ENCODE data around the gene JSRP1. TPM values are rescaled to one million over a fixed set of nuclear protein-coding genes. Genes with fewer than 3 reads are reported as not detected.

The JSRP1 gene
- total and polyA plus RNA-seq, 7 donors: 0.36 to 1.6 (median 1.0) TPM; not detected in 4

GRCh38 chr19:2210987-2211740 is 45.1 kb downstream of the JSRP1 start:
- no peak for TF ChIP-seq CTCF (IDR thresholded peaks at IDR 0.05)
- no peak for TF ChIP-seq POLR2A (IDR thresholded peaks at IDR 0.05)
- no peak for TF ChIP-seq EP300 (IDR thresholded peaks at IDR 0.05)
- TF ChIP-seq POLR2AphosphoS5 (IDR thresholded peaks at IDR 0.05): no peak
- intact Hi-C loops (cut with DNase I): no loop called here
- peaks cover 35 to 78% (median 55%) of the 10 kb centered on the region in 4 donors for H3K36me3 ChIP-seq
- no peaks in the 10 kb centered on the region for H3K27me3 ChIP-seq
- DNase-seq: no peak
- no peak overlapping the region for H3K4me3 ChIP-seq
- H3K4me1 ChIP-seq: peaks cover 0 to 14% (median 12%) of the 10 kb centered on the region in 4 donors
- no peaks in the 10 kb centered on the region for H3K9me3 ChIP-seq
- no peak overlapping the region for H3K27ac ChIP-seq
- 93 to 96% methylated on average over 33 of the region's 33 CpGs for WGBS, 2 donors

- intact Hi-C loops (cut with DNase I): no loop called here
- WGBS, 2 donors: 87 to 92% methylated on average over 21 of the region's 21 CpGs
- no peak for TF ChIP-seq POLR2A (IDR thresholded peaks at IDR 0.05)
- TF ChIP-seq CTCF (IDR thresholded peaks at IDR 0.05): no peak
- no peak for TF ChIP-seq POLR2AphosphoS5 (IDR thresholded peaks at IDR 0.05)
- TF ChIP-seq EP300 (IDR thresholded peaks at IDR 0.05): no peak
- no peak for DNase-seq
- no peaks in the 10 kb centered on the region for H3K27me3 ChIP-seq
- H3K4me1 ChIP-seq: peaks cover 0 to 14% (median 12%) of the 10 kb centered on the region in 4 donors
- H3K27ac ChIP-seq: no peak overlapping the region
- peaks cover 34 to 76% (median 51%) of the 10 kb centered on the region in 4 donors for H3K36me3 ChIP-seq
- no peaks in the 10 kb centered on the region for H3K9me3 ChIP-seq
- H3K4me3 ChIP-seq: no peak overlapping the region
Measured at GRCh38 chr19:2210206-2210605, 46.0 kb downstream of the JSRP1 start.

GRCh38 chr19:2209408-2209807 is 46.8 kb downstream of the JSRP1 start:
- Histone ChIP-seq H3K4me3 (no peak overlapping the region), H3K27ac (no peak overlapping the region), H3K9me3 (no peaks in the 10 kb centered on the region), H3K4me1 (peaks cover 0 to 14% (median 12%) of the 10 kb centered on the region in 4 donors), H3K27me3 (no peaks in the 10 kb centered on the region), H3K36me3 (peaks cover 31 to 76% (median 46%) of the 10 kb centered on the region in 4 donors)
- no peak for DNase-seq
- TF ChIP-seq CTCF (IDR thresholded peaks at IDR 0.05) (no peak), POLR2AphosphoS5 (IDR thresholded peaks at IDR 0.05) (no peak), POLR2A (IDR thresholded peaks at IDR 0.05) (no peak), EP300 (IDR thresholded peaks at IDR 0.05) (no peak)
- WGBS, 2 donors: 94 to 95% methylated on average over 17 of the region's 17 CpGs
- intact Hi-C loops (cut with DNase I): no loop called here

- H3K36me3 ChIP-seq: peaks cover 26 to 73% (median 42%) of the 10 kb centered on the region in 4 donors
- TF ChIP-seq CTCF (IDR thresholded peaks at IDR 0.05) (no peak), EP300 (IDR thresholded peaks at IDR 0.05) (no peak), POLR2AphosphoS5 (IDR thresholded peaks at IDR 0.05) (no peak), POLR2A (IDR thresholded peaks at IDR 0.05) (no peak)
- no peaks in the 10 kb centered on the region for H3K27me3 ChIP-seq
- H3K4me3 ChIP-seq: no peak overlapping the region
- no peaks in the 10 kb centered on the region for H3K9me3 ChIP-seq
- 83 to 91% methylated on average over 10 of the region's 10 CpGs for WGBS, 2 donors
- H3K4me1 ChIP-seq: peaks cover 0 to 14% (median 12%) of the 10 kb centered on the region in 4 donors
- peak overlapping the region in 1 of 4 donors; percentile 21 for H3K27ac ChIP-seq
- intact Hi-C loops (cut with DNase I): no loop called here
- DNase-seq: no peak
Measured at GRCh38 chr19:2208975-2209374, 47.2 kb downstream of the JSRP1 start.

Data from sigmoid colon (tissue), 7 donors.